ENCODE data around the gene LAT.
"Not testable (repeated sequence)": the region's sequence is repeated elsewhere in the genome, so short reads cannot be mapped to it uniquely, and the experiment has no call there.

The LAT gene

GRCh38 chr16:28951410-28951943 is 33.4 kb upstream of the LAT start:
- Histone ChIP-seq H3K36me3 (ENCODE audit: control insufficient read depth, insufficient read depth, low read length) (peaks cover 42% of the 10 kb centered on the region), H3K27me3 (ENCODE audit: control insufficient read depth, insufficient read depth, low read length) (no peaks in the 10 kb centered on the region), H3K4me1 (ENCODE audit: control insufficient read depth, insufficient read depth, low read length) (peaks cover 8% of the 10 kb centered on the region; the same call in 1 of the 2 replicates), H3K27ac (ENCODE audit: low read depth, low read length) (peak overlapping the region; percentile 81), H3K9me3 (ENCODE audit: control insufficient read depth, insufficient read depth, low read depth, low read length) (no peaks in the 10 kb centered on the region), H3K4me3 (ENCODE audit: low read depth, low read length) (peak overlapping the region; percentile 96), H3K9ac (ENCODE audit: low read length) (peak overlapping the region; percentile 92)

DNA sequence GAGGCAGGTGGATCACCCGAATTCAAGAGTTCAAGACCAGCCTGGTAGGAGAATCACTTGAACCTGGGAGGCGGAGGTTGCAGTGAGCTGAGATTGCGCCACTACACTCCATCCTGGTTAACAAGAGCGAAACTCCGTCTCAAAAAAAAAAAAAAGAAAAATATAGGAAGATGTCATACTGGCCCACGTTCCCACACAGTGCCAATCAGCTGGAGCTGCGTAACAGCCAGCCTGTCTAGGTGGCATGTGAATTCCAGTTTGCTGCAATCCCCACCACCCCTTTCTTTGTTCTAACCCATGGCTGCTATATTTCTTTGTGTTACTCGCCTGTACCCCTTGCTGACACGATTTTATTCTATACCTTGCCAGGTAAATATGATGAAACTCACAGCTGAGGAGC is 26.6 kb upstream of the LAT start:
- no peak overlapping the region for H3K9ac ChIP-seq (ENCODE audit: low read length)
- no peaks in the 10 kb centered on the region for H3K4me1 ChIP-seq (ENCODE audit: control insufficient read depth, insufficient read depth, low read length)
- H3K36me3 ChIP-seq (ENCODE audit: control insufficient read depth, insufficient read depth, low read length): peaks cover 87% of the 10 kb centered on the region
- no peaks in the 10 kb centered on the region for H3K9me3 ChIP-seq (ENCODE audit: control insufficient read depth, insufficient read depth, low read depth, low read length)
- no peaks in the 10 kb centered on the region for H3K27me3 ChIP-seq (ENCODE audit: control insufficient read depth, insufficient read depth, low read length)
- H3K27ac ChIP-seq (ENCODE audit: low read depth, low read length): no peak overlapping the region
- H3K4me3 ChIP-seq (ENCODE audit: low read depth, low read length): no peak overlapping the region

DNA sequence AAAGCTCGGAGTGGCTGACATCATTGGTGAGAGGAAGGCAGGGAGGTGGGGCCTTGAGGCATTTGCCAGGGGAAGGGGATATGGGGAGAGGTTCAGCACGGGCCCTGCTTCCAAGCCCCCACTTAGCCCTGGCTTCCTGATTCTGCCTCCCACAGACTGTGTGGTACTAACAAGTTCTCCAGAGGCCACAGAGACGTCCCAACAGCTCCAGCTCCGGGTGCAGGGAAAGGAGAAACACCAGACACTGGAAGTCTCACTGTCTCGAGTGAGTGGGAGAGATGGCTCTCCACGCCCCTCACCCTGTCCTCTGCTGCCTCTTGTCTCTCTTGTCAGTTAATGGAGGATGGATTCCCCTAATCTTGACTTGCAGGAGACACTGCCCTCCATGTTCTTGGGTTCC is 26.0 kb upstream of the LAT start:
- H3K27ac ChIP-seq (ENCODE audit: low read depth, low read length): no peak overlapping the region
- H3K4me3 ChIP-seq (ENCODE audit: low read depth, low read length): no peak overlapping the region
- H3K4me1 ChIP-seq (ENCODE audit: control insufficient read depth, insufficient read depth, low read length): no peaks in the 10 kb centered on the region
- peaks cover 87% of the 10 kb centered on the region for H3K36me3 ChIP-seq (ENCODE audit: control insufficient read depth, insufficient read depth, low read length)
- H3K27me3 ChIP-seq (ENCODE audit: control insufficient read depth, insufficient read depth, low read length): no peaks in the 10 kb centered on the region
- H3K9ac ChIP-seq (ENCODE audit: low read length): no peak overlapping the region
- no peaks in the 10 kb centered on the region for H3K9me3 ChIP-seq (ENCODE audit: control insufficient read depth, insufficient read depth, low read depth, low read length)

GRCh38 chr16:28964072-28964471 is 20.8 kb upstream of the LAT start:
- no peaks in the 10 kb centered on the region for H3K27me3 ChIP-seq (ENCODE audit: control insufficient read depth, insufficient read depth, low read length)
- H3K4me3 ChIP-seq (ENCODE audit: low read depth, low read length): no peak overlapping the region
- H3K9me3 ChIP-seq (ENCODE audit: control insufficient read depth, insufficient read depth, low read depth, low read length): no peaks in the 10 kb centered on the region
- no peaks in the 10 kb centered on the region for H3K4me1 ChIP-seq (ENCODE audit: control insufficient read depth, insufficient read depth, low read length)
- H3K27ac ChIP-seq (ENCODE audit: low read depth, low read length): no peak overlapping the region
- no peak overlapping the region for H3K9ac ChIP-seq (ENCODE audit: low read length)
- H3K36me3 ChIP-seq (ENCODE audit: control insufficient read depth, insufficient read depth, low read length): peaks cover 54% of the 10 kb centered on the region

DNA sequence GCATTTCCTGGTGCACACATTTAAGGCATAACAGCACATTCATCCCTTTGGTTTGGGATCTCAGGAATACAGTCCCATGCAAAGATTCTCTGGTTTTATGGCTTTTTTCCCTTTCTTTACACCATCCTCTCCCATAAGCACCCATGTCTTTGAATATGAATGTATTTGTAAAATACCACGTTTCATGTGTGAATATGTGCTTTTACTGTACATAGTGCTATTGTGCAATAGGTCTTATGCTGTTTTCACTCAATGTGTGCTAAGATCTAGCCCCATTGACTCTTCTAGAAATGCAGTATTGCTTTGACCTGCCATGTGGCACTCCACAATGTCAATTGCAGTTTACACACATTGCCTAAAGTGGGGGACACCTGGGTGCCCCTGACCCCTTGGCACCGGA is 20.4 kb upstream of the LAT start:
- peaks cover 50% of the 10 kb centered on the region for H3K36me3 ChIP-seq (ENCODE audit: control insufficient read depth, insufficient read depth, low read length)
- no peak overlapping the region for H3K4me3 ChIP-seq (ENCODE audit: low read depth, low read length)
- no peak overlapping the region for H3K9ac ChIP-seq (ENCODE audit: low read length)
- H3K27me3 ChIP-seq (ENCODE audit: control insufficient read depth, insufficient read depth, low read length): no peaks in the 10 kb centered on the region
- H3K27ac ChIP-seq (ENCODE audit: low read depth, low read length): no peak overlapping the region
- H3K9me3 ChIP-seq (ENCODE audit: control insufficient read depth, insufficient read depth, low read depth, low read length): no peaks in the 10 kb centered on the region
- no peaks in the 10 kb centered on the region for H3K4me1 ChIP-seq (ENCODE audit: control insufficient read depth, insufficient read depth, low read length)

DNA sequence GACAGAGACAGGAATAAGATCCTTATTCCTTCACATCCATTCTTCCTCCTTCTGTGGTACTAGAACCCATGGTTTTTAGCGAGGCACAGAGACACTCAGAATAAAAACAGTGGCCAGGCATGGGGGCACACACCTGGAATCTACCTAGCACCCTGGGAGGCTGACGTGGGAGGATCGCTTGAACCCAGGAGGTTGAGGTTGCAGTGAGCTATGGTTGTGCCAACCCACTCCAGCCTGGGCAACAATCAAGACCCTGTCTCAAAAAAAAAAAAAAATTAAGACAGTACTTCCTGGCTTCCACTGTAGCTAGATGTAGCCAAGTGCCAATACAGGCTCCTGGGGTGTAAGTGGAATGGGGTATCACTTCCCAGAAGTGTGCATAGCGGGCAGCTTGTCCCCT is 17.7 kb upstream of the LAT start:
- H3K27me3 ChIP-seq (ENCODE audit: control insufficient read depth, insufficient read depth, low read length): no peaks in the 10 kb centered on the region
- H3K27ac ChIP-seq (ENCODE audit: low read depth, low read length): no peak overlapping the region
- H3K36me3 ChIP-seq (ENCODE audit: control insufficient read depth, insufficient read depth, low read length): peaks cover 30% of the 10 kb centered on the region
- no peaks in the 10 kb centered on the region for H3K4me1 ChIP-seq (ENCODE audit: control insufficient read depth, insufficient read depth, low read length)
- H3K9me3 ChIP-seq (ENCODE audit: control insufficient read depth, insufficient read depth, low read depth, low read length): no peaks in the 10 kb centered on the region
- H3K9ac ChIP-seq (ENCODE audit: low read length): no peak overlapping the region
- no peak overlapping the region for H3K4me3 ChIP-seq (ENCODE audit: low read depth, low read length)

DNA sequence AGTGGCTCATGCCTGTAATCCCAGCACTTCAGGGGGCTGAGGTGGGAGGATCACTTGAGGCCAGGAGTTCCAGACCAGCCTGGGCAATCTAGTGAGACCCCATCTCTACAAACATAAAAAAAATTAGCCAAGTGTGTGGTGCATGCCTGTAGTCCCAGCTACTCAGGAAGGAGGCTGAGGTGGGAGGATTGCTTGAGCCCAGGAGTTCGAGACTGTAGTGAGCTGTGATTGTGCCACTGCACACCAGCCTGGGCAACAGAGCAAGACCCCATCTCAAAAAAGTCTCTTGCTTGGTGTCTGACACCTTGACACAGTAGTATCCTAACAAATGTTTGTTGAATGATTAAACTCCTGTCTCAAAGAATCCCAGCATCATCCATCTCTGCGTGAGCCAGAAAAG is 15.2 kb upstream of the LAT start:
- not testable (repeated sequence) for H3K27ac ChIP-seq (ENCODE audit: low read depth, low read length); H3K9ac ChIP-seq (ENCODE audit: low read length); H3K9me3 ChIP-seq (ENCODE audit: control insufficient read depth, insufficient read depth, low read depth, low read length); H3K36me3 ChIP-seq (ENCODE audit: control insufficient read depth, insufficient read depth, low read length); H3K27me3 ChIP-seq (ENCODE audit: control insufficient read depth, insufficient read depth, low read length); H3K4me3 ChIP-seq (ENCODE audit: low read depth, low read length); H3K4me1 ChIP-seq (ENCODE audit: control insufficient read depth, insufficient read depth, low read length)

DNA sequence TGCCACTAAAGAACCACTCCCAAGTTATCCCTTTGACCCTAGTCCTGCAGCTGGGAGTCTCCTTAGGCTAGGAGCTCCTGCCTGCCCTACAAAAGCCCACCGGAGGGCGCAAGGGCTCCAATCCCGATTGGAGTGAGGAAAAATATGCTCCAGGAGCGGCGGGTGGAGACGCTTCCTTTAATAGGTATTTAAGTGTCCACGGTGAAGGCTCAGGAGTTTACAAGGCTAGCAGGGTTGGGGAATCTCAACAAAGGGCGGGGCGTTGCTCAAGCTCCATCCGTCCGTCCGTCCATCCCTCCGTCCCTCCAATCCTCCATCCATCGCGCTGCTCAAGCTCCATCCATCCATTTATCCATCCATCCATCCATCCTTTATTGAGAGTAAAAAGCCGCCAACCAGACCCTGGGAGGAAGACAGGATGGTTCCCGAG is 10.8 kb upstream of the LAT start:
- Histone ChIP-seq H3K9me3 (ENCODE audit: control insufficient read depth, insufficient read depth, low read depth, low read length) (no peaks in the 10 kb centered on the region), H3K36me3 (ENCODE audit: control insufficient read depth, insufficient read depth, low read length) (no peaks in the 10 kb centered on the region; the same call in 1 of the 2 replicates), H3K27ac (ENCODE audit: low read depth, low read length) (no peak overlapping the region), H3K4me1 (ENCODE audit: control insufficient read depth, insufficient read depth, low read length) (peaks cover 3% of the 10 kb centered on the region; the same call in 1 of the 2 replicates), H3K9ac (ENCODE audit: low read length) (peak overlapping the region; percentile 91), H3K4me3 (ENCODE audit: low read depth, low read length) (peak overlapping the region; percentile 99), H3K27me3 (ENCODE audit: control insufficient read depth, insufficient read depth, low read length) (no peaks in the 10 kb centered on the region)

- no peaks in the 10 kb centered on the region for H3K9me3 ChIP-seq (ENCODE audit: control insufficient read depth, insufficient read depth, low read depth, low read length)
Observed at GRCh38 chr16:28974437-28975157, 10.3 kb upstream of the LAT start, which contains the start of gene SPNS1. Gene SPNS1 (plus strand): TSS chr16:28974778. CDS start chr16:28975152, 374 bp downstream.

GRCh38 chr16:28975158-28975599 is 9.7 kb upstream of the LAT start:
- Histone ChIP-seq H3K9ac (ENCODE audit: low read length) (peak overlapping the region; percentile 91), H3K4me3 (ENCODE audit: low read depth, low read length) (peak overlapping the region; percentile 99), H3K27ac (ENCODE audit: low read depth, low read length) (no peak overlapping the region), H3K36me3 (ENCODE audit: control insufficient read depth, insufficient read depth, low read length) (peaks cover 2% of the 10 kb centered on the region; the same call in 1 of the 2 replicates), H3K27me3 (ENCODE audit: control insufficient read depth, insufficient read depth, low read length) (no peaks in the 10 kb centered on the region), H3K9me3 (ENCODE audit: control insufficient read depth, insufficient read depth, low read depth, low read length) (no peaks in the 10 kb centered on the region), H3K4me1 (ENCODE audit: control insufficient read depth, insufficient read depth, low read length) (peaks cover 3% of the 10 kb centered on the region; the same call in 1 of the 2 replicates)

More at GRCh38 chr16:28974437-28975157, 10.3 kb upstream of the LAT start, which contains the start of gene SPNS1:
- Histone ChIP-seq H3K4me3 (ENCODE audit: low read depth, low read length) (peak within 1 kb of the TSS; percentile 99), H3K4me1 (ENCODE audit: control insufficient read depth, insufficient read depth, low read length) (peaks cover 3% of the 10 kb centered on the region; the same call in 1 of the 2 replicates), H3K27ac (ENCODE audit: low read depth, low read length) (no peak within 1 kb of the TSS), H3K9ac (ENCODE audit: low read length) (peak within 1 kb of the TSS; percentile 91), H3K36me3 (ENCODE audit: control insufficient read depth, insufficient read depth, low read length) (peaks cover 2% of the 10 kb centered on the region; the same call in 1 of the 2 replicates), H3K27me3 (ENCODE audit: control insufficient read depth, insufficient read depth, low read length) (no peaks in the 10 kb centered on the region)
